IPS-15b (cell line): ENCODE data around the gene EPHX1.
"Not testable (repeated sequence)": the region's sequence is repeated elsewhere in the genome, so short reads cannot be mapped to it uniquely, and the experiment has no call there.

ENCODE experiments used
- H3K27me3 ChIP-seq: one replicate; pipeline ENCODE4 v1.6.1; 2013; ENCODE audit warnings: low read length; ENCODE audit not compliant: control insufficient read depth, insufficient read depth
- H3K36me3 ChIP-seq: one replicate; pipeline ENCODE4 v1.6.1; 2013; ENCODE audit warnings: low read length; ENCODE audit not compliant: control insufficient read depth, insufficient read depth
- H3K4me1 ChIP-seq: one replicate; pipeline ENCODE4 v1.6.1; 2013; ENCODE audit warnings: mild to moderate bottlenecking, low read length; ENCODE audit not compliant: control insufficient read depth, insufficient read depth
- H3K4me3 ChIP-seq: one replicate; pipeline ENCODE4 v1.5.1; 2013; ENCODE audit warnings: low read depth, low read length
- H3K9ac ChIP-seq: one replicate; pipeline ENCODE4 v1.6.1; 2013; ENCODE audit warnings: low read depth, mild to moderate bottlenecking, low read length
- H3K9me3 ChIP-seq: one replicate; pipeline ENCODE4 v1.6.1; 2013; ENCODE audit warnings: mild to moderate bottlenecking, low read length; ENCODE audit not compliant: control insufficient read depth, insufficient read depth

The EPHX1 gene

DNA sequence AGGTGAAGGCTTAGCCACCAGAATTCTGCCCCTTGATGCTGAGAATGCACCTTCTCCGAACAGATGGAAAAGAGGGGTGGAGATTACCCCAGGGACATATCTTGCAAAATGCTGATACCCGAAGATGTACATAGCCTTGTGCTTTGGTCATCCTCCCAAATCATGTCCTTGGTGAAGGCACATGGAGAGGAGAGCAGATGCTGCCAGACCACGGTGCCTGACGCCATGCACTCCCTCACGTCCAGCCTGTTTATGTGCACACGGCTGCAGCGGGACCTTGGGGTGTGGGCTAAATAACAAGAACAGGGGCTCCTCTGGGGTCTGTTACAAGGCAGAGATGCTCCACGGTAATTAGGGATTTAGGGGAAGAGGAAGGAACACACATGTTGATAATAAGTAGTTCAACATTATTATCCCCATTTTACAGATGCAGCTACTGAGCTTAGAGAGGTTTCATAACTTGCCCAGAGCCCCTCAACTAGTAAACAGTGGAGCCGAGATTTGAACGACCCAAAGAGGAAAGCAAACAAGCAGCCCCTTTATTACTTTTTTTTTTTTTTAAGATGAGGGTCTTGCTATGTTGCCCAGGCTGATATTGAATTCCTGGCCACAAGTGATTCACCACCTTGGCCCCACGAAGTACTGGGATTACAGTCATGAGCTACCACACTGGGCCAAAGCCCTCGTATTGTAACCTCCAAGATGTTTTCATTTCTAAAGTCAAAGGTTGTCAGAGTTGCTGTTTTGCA, 12.9 kb downstream of the EPHX1 start:
- no peaks in the 10 kb centered on the region for H3K9me3 ChIP-seq

DNA sequence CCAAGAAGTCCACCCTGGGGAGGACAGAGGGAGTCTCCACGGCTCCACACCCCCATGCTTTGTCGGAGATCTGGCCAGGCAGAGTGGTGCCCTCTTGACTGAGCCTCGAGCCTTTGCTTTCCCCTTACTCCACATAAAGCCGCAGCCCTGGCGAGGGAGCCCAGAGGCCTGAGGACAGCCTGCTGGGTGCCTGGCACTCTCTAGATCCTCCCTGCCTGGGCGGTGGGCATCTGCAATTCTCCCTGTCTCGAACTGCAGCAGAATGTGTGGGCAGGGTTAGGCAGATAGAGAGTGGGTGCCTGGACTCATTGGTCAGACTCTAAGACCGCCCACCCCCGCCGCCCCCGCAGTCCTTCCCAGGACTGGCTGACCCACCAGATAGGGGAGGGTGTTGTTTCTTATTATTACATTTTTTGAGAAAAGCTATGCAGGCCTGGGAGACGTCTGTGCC, 13.9 kb downstream of the EPHX1 start:
- peaks cover 8% of the 10 kb centered on the region for H3K4me1 ChIP-seq
- H3K27me3 ChIP-seq = no peaks in the 10 kb centered on the region
- H3K9me3 ChIP-seq = no peaks in the 10 kb centered on the region
- no peak overlapping the region for H3K9ac ChIP-seq
- peaks cover 4% of the 10 kb centered on the region for H3K36me3 ChIP-seq
- no peak overlapping the region for H3K4me3 ChIP-seq

More for the DNA sequence above, 12.9 kb downstream of the EPHX1 start:
- Histone ChIP-seq H3K4me1 (peaks cover 15% of the 10 kb centered on the region), H3K4me3 (no peak overlapping the region), H3K9ac (no peak overlapping the region), H3K36me3 (peaks cover 2% of the 10 kb centered on the region), H3K27me3 (no peaks in the 10 kb centered on the region)

GRCh38 chr1:225824533-225824941, 14.6 kb downstream of the EPHX1 start:
- H3K4me3 ChIP-seq = no peak overlapping the region

DNA sequence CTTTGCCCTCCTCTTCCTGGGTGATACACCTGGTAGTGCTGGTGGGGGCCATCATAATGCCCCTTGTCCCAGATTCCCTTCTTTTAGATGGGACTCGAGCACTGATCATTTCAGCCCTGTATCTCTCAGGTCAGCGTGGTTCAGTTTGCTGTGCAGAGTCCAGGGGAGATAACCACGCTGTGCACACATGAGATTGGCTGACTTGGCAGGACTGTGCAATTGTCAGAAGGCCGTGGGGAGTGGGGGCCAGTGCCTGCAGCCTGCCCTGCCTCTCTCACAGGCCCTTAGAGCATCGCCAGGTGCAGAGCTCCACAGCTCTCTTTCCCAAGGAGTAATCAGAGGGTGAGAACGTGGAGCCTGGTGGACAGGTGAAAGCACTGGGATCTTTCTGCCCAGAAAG, 15.2 kb downstream of the EPHX1 start:
- Histone ChIP-seq H3K4me3 (no peak overlapping the region), H3K9ac (no peak overlapping the region), H3K27me3 (no peaks in the 10 kb centered on the region), H3K9me3 (no peaks in the 10 kb centered on the region), H3K4me1 (peaks cover 8% of the 10 kb centered on the region), H3K36me3 (peaks cover 10% of the 10 kb centered on the region)

More at GRCh38 chr1:225824533-225824941, 14.6 kb downstream of the EPHX1 start:
- H3K27me3 ChIP-seq = no peaks in the 10 kb centered on the region
- peaks cover 8% of the 10 kb centered on the region for H3K4me1 ChIP-seq
- H3K9me3 ChIP-seq = no peaks in the 10 kb centered on the region
- H3K9ac ChIP-seq = no peak overlapping the region
- H3K36me3 ChIP-seq = peaks cover 8% of the 10 kb centered on the region

DNA sequence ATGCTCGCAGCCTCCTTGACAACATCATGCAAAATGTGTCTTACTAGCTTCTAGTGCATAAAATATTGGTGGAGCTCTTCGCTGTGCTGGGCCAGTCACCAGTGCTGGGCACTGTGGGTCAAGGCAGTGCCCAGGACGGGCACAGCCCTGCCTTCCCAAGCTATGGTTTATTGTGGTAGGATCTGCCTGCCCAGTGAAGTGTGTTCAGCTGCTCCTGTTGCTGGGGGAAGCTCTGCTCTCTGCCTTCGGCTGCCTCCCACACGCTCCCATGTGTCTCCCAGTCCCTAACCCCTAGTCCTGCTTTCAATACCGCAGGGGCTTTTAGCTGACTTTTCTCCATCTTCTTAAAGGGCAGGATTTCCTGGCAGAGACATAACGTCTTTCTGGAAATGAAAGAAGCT, 15.7 kb downstream of the EPHX1 start:
- no peaks in the 10 kb centered on the region for H3K9me3 ChIP-seq
- H3K27me3 ChIP-seq = no peaks in the 10 kb centered on the region
- H3K9ac ChIP-seq = no peak overlapping the region
- peaks cover 11% of the 10 kb centered on the region for H3K36me3 ChIP-seq
- H3K4me1 ChIP-seq = peaks cover 8% of the 10 kb centered on the region
- H3K4me3 ChIP-seq = no peak overlapping the region

DNA sequence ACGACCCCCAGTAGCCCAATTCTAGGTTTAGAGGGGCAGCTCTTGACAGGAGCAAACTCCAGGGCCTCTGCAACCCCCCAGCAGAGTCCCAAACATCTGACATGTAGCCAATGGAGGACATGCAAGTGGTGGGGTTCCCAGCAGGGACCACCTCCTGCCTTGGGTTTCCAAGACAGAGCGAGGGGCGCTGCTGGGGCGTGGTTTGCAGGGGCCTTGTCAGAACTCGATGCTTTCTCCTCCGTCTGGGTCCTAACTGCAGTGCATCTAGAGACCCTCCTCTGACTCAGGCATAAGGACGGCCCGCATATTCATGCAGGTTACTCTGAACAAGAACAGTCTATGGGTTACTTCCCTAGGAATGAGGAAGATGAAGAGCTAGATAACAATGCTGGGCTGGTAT, 17.2 kb downstream of the EPHX1 start:
- no peaks in the 10 kb centered on the region for H3K27me3 ChIP-seq
- H3K4me1 ChIP-seq = peaks cover 8% of the 10 kb centered on the region
- H3K4me3 ChIP-seq = no peak overlapping the region
- H3K9ac ChIP-seq = no peak overlapping the region
- peaks cover 11% of the 10 kb centered on the region for H3K36me3 ChIP-seq
- H3K9me3 ChIP-seq = no peaks in the 10 kb centered on the region

GRCh38 chr1:225828706-225829345, 18.9 kb downstream of the EPHX1 start:
- Histone ChIP-seq H3K27me3 (no peaks in the 10 kb centered on the region), H3K9ac (no peak overlapping the region), H3K4me3 (no peak overlapping the region), H3K36me3 (peaks cover 11% of the 10 kb centered on the region), H3K9me3 (no peaks in the 10 kb centered on the region), H3K4me1 (peaks cover 8% of the 10 kb centered on the region)

DNA sequence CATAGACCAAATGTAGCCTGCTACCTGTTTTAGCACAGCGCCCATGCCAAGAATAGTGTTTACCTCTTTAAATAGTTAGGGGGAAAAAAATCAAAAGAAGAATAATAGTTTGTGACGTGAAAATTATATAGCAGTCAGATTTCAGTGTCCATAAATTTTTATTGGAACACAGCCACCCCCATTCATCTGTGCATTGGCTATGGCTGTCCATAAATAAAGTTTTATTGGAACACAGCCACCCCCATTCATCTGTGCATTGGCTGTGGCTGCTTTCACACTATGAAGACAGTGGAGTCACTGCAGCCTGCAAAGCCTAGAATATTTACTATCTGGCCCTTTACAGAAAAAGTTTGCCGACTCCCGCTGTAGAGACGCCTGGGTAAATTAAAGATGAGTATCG, 20.9 kb downstream of the EPHX1 start:
- Histone ChIP-seq H3K9ac (no peak overlapping the region), H3K27me3 (no peaks in the 10 kb centered on the region), H3K36me3 (peaks cover 11% of the 10 kb centered on the region), H3K4me1 (peaks cover 5% of the 10 kb centered on the region), H3K4me3 (no peak overlapping the region), H3K9me3 (no peaks in the 10 kb centered on the region)

DNA sequence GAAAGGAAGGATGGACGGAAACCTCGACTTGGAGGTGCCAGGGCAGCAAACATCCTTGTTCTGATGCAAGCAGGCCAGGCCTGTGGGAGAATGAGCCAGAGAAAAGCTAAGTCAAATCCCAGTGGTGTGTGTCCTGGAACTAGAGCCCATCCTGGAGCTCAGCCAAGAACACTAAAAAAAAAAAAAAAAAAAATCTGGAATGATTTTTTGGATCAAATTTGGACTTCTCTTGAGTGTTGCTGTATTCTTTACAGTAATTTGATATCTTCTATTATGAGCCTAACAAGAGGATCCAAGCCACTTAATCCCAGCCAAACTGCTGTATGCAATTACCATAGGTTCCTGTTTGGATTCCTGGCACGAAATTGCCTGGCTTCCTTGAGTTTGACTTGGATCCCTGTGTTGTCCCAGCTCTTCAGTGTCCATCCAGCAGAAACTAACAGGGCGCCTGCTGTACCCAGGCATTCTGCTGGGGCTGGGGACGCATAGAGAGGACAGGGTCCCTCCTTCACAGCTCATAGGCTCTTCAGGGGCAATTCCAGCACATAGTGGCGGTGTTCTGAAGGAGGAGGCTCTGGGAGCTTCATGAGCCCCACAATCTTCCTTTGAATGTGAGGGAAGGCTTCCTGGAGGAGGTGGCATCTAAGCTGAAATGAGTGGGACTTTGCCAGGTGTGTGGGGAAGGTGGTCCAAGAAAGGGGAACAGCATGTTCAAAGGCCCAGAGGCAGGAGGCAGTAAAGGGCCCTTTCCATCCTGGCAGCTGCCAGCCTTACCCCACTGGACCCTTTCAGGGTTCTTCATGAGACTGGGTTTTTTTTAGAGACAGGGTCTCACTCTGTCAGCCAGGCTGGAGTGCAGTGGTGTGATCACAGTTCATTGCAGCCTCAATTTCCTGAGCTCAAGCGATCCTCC, 24.7 kb downstream of the EPHX1 start:
- H3K4me3 ChIP-seq = no peak overlapping the region
- H3K27me3 ChIP-seq = no peaks in the 10 kb centered on the region
- no peaks in the 10 kb centered on the region for H3K4me1 ChIP-seq
- H3K9ac ChIP-seq = no peak overlapping the region
- H3K9me3 ChIP-seq = no peaks in the 10 kb centered on the region
- peaks cover 18% of the 10 kb centered on the region for H3K36me3 ChIP-seq

DNA sequence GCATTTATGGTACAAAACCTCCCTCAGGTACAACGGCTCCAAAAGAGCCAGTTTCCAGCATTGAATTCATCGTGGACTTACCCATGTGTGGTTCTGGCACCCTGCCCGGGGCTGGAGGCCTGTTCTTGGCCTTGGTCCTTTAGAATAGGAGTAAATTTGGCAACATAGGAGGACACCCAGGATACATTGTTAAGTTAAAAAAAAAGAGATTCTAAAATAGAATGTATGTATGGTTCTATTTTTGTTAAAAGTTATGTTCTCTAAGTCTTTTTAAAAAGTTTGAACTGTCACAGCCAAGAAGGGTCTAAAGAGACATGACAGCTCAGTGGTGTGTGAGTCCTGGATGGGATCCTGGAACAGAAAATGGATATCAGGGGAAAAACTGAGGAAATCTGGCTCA, 25.9 kb downstream of the EPHX1 start:
- Histone ChIP-seq H3K4me1 (no peaks in the 10 kb centered on the region), H3K9ac (no peak overlapping the region), H3K36me3 (peaks cover 21% of the 10 kb centered on the region), H3K27me3 (no peaks in the 10 kb centered on the region), H3K9me3 (no peaks in the 10 kb centered on the region), H3K4me3 (no peak overlapping the region)

GRCh38 chr1:225836296-225836695, 26.4 kb downstream of the EPHX1 start:
- not testable (repeated sequence) for H3K9ac ChIP-seq, H3K4me1 ChIP-seq, H3K27me3 ChIP-seq, H3K4me3 ChIP-seq, H3K9me3 ChIP-seq
- peaks cover 21% of the 10 kb centered on the region for H3K36me3 ChIP-seq
